GM21526 (cell line): ENCODE data around the gene TTC7B.

Source experiments
- ATAC-seq: cut with Tn5 transposase; IDR thresholded peaks from one replicate; pipeline ENCODE4 v1.9.1; 2021; ENCODE audit warnings: moderate library complexity; ENCODE audit not compliant: unreplicated experiment, low FRiP score

Gene TTC7B

DNA sequence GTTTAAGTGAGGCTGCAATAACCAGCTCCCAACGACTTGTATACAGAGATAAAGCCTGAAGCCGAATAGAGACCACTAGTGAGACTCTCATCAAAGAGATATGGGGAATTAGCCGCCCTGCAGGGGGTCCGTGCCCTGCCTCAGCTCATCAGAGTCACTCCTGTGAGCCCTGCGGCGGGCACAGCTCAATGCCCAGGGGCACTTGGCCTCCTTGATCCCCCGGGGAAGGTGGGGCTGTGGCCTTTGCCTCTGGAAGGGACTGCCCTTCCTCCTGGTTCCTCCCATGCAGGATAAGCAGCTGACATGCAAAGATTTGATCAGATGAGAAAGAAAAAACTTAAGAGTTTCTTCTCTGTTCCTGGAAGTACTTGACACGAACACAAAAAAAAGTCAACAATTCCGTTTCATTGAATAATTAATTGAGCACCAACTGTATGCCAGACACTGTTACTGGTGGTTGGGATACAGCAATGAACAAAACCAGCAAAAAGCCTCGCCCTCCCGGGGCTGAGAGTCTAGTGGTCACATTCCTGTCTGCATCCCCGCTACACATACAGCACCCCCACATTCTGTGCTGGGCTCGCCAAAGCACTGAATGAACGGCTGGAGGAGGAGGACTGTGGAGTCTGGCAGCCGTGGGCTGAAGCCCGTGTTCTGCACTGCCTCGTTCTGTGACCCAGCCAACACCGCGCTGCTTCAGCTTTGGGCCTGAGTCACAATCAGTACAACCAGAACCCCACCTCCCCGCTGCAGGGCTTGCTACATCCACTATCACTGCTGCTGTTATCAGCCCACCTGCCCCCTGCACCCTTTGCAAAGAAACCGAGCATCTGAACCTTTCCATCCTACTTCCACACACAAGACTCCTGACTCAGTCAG lies 10.3 kb downstream of the TTC7B start:
- no peak for ATAC-seq

DNA sequence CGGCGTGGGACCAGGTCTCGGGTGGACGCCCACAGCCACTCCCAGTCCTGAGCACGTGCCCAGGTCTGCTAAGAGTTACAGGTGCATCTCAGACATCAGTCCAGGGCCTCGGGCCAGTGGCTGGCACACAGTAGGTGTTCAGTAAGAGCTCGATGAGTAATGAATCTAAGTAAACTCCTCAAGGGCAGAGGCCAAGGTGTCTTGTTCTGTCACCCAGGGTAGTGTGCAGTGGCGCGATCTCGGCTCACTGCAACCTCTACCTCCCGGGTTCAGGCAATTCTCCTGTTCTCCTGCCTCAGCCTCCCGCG lies 11.2 kb downstream of the TTC7B start:
- no peak for ATAC-seq

DNA sequence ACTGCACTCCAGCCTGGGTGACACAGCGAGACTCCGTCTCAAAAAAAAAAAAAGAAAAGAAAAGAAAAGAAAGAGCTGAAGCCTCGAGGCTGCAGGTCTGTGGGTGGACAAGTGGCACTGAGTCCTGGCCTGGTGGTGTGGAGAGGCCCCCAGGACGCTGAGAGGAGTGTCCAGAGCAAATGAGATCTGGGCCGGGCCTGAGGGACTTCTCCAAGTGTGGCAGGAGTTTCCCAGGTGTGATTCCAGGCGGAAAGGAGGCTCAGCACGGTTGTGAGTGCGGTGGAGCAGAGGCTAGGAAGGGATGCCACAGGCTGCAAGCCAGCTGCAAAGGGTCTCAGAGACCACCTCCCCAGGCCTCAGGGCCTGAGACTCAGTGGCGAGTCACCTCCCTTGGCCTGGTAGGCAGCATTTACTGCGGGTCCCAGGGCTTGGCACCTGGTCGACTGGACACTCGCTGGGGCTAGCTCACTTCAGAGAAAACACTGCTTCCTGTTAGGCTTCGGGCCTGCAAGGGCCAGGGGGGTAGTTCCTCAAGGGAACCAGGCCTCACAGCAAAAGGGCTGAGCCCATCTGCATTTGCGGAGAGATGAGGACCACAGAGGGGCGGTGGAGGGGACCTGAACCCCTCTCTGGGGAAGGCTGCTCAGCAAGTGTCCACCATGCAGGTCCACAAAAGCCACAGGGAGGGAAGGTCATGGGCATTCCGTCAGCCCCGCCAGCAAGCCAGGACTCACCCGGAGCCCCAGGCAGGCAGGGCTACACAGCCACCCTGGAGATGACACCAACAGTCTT lies 11.7 kb downstream of the TTC7B start:
- no peak for ATAC-seq

DNA sequence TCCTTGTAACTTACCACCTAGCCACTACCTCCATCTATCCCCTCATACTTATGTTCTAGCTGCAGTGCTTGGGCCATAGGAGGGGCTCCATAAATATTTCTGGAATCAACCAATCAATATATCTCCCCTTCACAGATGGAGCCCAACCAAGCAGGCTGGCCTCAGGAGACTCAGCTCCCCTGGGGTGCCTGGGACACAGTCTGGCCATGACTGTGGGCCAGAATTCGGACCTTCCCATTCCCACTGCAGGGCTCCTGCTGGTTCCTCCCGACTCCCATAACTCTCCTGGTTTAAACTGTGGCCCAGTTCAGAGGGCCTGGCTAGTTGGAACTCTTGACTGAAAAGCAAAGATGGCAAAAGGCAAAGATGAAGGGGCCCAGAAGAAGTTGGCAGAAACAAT lies 13.0 kb downstream of the TTC7B start:
- ATAC-seq, result no peak

DNA sequence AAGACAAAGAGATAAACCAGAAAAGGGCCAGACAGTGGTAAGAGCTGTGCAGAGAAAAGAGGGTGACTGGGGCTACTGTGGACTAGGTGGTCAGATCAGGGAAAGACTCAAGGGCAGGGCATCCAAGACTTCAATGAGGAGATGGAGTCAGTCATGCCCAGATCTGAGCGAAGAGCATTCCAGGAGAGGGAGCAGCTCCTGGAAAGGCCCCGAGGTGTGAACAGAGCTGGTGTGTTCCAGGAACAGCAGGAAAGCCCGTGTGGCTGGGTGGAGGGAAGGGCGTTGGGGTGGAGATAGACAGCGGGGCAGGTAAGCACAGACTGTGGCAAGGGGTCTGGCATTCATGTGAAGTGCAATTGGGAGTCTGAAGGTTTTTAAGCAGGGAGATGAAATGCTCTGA lies 16.8 kb downstream of the TTC7B start:
- ATAC-seq, result no peak

DNA sequence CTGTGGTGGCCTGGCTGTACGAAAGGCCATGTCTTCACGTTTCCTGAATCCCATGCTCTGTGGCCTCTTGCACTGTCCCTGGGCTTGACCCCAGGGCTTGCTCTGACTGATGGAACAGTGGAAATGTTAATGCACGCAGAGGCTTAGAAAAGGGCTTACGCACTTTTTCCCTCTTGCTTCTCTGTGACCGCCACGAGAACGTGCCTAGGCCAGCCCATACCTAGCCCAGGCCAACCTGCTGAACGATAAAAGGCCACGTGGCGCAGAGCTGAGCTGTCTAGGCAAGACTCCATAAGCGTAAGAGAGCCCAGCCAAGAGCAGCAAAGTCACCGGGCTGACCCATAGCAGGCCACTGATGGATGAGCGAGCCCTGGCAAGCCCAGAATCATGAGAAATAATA lies 18.3 kb downstream of the TTC7B start:
- no peak for ATAC-seq

DNA sequence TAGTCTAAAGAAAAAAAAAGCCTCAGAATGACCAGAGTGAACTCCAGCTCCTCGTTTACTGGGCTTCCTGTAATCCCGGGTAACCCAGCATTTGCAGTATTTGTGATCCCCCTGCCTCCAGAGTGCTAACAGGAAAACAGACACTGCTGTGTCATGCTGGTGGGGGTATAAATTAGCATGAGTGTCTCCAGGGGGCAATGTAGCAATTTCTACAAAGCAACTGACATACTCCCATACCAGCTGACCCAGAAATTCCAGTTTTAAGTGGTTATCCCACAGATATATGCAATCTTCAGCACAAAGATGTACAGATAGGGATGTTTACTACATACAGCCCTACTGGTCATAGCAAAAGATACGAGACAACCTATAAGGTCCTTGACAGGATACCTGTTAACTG lies 18.8 kb downstream of the TTC7B start:
- ATAC-seq, result no peak

DNA sequence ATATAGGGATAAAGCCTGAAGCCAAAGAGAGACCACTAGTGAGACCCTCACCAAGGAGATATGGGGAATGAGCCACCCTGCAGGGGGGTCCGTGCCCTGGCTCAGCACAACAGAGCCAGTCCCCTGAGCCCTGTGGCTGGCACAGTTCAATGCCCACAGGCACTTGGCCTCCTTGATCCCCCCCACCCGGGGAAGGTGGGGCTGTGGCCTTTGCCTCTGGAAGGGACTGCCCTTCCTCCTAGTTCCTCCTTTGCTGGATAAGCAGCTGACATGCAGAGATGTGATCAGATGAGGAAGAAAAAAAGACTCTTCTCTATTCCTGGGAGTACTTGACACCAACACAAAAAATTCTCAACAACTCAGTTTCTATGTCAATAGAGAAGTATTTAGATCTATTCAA lies 19.9 kb downstream of the TTC7B start:
- no peak for ATAC-seq

DNA sequence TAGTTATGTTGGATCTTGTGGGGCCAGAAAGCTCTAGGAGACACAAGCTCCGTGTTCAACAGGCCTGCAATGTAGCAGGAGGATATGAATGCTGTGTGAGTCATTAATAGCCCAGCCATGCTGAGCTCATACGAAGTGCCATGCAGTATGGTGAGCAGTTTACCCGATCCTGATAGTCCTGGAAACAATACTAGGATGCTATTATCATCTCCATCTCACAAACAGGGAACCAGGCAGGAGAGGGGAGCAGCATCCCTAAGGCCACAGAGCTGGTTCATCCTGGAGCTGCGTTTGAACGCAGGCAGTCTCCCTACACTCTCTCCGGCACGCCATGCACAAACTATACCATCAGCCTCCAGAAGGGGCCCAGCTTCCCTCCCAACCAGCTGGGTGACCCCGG lies 20.5 kb downstream of the TTC7B start:
- ATAC-seq, result no peak

DNA sequence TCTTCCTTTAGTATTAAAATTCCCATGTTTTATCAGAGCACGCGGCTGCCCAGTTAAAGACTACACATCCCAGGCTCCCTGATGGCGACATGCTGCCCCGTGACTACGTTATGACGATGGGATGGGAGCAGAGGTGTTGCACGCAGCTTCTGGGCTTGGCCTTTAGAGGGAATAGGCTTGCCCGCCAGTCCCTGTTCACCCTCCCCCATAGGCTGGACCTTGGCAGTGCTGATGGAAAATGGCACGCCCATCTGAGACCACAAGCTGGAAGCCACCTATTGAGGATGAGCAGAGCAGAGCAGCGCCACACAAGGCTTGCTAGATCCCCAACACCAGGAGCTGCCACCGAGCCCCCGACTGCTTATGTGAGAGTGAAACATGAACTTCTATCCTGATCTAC lies 24.7 kb downstream of the TTC7B start:
- no peak for ATAC-seq

DNA sequence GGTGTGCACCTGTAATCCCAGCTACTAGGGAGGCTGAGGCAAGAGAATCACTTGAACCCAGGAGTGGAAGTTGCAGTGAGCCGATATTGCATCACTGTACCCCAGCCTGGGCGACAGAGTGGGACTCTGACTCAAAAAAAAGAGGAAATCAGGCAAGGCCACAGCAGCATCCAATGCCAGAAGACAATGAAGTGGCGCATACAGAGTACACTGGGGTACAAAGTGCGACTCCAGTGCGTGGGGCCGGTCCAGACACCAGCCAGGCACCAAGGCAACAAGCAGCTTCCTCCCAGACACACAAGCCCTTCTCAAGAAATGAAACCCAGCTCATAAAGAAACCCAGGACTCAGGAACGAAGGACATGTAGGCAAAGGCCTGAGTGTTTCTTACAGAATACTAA lies 28.2 kb downstream of the TTC7B start:
- ATAC-seq, result no peak

DNA sequence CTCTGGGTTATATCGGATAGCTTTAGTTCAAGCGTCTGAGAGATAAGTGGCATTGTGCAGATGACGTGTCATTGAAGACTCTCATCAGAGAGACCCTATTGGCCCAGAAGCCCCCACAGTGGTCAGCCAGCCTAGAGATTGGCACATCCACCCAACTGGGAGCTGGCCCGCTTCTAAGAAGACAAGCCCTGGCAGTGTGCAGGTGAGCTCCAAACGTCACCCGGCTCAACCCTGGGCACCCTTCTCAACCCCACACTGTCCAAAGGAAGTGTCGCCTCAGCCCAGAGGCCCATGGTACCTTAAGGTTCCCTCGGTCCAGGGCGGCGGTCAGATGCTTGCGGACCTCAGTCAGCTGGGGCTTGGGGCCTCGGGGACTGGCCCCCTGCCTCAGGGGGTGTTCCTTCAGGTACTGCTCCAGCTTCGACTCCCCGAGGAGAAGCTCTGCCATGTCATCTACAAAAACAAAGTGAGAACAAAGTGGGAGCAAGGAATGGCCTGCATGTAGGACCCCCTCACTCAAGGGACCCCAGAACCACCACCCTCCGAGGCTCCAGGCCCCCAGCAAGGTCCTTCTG lies 30.3 kb downstream of the TTC7B start:
- no peak for ATAC-seq

DNA sequence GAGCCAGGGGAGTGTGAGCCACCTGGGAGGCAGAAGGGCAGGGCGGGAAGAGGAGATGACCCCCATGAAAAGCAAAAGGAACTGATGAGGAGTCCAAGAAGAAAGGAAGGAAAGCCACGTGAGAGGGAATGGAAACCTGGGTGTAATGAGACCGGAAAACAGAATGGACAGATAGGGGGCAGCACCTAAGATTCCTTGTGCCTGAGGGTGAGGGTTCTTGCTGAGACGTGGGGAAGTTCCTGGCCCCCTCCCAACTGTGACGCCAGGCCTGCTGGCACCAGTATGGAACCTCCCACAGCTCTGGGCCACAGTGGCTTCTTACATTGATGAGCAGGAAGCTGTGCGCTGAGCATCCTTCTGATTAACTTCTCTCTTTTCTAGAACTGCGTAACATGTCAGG lies 30.8 kb downstream of the TTC7B start:
- ATAC-seq, result no peak

DNA sequence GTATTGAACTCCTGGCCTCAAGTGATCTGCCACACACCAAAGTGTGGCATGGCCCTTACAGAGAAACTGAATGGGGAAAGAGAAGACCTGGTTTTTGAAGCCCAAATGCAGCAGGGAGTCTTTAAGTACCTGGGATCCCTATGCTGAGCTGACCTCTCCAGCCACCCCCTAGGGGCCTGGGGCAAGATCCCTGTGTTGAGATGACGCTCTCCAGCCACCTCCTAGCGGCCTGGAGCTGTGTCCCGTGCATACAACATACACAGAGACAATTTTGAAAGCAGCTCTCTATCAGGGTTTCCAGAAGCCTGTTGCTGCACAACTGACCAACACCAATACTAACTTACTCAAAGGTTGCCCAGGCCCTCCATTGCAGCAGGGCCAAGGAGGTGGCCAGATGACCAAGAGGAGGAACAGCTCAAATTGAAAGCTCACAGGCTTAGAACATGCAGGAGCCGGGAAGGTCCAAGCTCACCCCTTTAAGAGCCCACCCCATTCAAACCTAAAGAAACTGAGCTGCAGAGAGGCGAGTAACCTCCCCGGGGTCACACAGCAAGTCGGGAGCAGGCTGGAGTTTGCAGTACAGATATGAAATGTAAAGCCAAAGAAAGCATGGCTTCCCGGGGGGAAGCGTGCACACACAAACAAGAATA lies 31.5 kb downstream of the TTC7B start:
- ATAC-seq, result no peak

DNA sequence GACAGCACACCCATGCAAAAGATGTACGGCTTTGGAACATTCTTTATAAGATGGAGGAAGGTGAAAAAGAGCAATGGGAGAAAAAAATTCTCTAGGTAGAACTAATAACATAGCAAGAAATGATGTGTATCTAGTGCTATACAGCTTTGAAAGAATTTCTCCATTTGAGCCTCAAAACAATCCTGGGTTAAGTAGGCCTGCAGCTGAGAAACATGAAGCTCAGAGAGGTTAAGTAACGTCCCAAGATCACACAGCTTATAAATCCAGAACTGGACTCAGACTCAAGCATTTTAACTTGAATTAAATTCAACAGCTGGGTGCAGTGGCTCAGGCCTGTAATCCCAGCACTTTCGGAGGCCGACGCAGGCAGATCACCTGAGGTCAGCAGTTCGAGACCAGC lies 32.9 kb downstream of the TTC7B start:
- no peak for ATAC-seq

DNA sequence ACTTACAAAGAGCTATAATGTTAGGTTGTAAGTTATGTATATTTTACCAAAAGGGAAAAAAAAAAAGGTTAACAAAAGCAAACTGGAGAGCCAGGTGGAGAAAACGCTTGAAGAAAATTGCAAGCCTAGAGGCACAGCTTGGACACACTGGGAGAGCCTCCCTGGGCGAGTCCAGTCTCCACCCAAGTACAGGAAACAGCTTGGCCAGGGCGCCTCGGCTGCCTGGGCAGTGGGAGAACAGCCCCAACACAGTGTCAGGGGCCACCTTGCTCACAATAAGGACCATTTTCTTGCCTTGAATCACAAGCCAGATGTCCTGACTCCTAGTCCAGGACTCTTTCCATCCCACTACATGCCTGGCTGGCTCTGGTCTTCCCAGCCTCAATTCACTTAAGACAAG lies 33.3 kb downstream of the TTC7B start:
- ATAC-seq, result no peak

DNA sequence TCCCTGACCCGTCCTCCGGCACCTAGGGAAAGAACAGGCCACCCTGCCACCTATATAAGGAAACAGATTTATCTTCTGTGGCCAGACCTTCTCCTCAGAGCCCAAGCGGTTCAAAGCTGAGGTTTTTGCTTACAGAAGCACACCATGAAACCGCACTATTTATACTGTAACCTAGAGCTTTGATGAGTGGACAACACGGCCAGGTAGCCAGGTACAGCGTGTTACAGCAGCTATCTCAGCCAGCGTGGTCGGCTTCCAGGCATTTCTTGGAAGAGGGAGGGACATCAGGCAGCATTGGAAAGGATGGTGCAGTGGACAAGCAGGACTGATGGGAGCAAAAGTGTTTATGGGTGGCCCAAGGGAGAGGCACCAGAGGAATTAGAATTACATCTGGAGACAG lies 34.4 kb downstream of the TTC7B start:
- no peak for ATAC-seq

DNA sequence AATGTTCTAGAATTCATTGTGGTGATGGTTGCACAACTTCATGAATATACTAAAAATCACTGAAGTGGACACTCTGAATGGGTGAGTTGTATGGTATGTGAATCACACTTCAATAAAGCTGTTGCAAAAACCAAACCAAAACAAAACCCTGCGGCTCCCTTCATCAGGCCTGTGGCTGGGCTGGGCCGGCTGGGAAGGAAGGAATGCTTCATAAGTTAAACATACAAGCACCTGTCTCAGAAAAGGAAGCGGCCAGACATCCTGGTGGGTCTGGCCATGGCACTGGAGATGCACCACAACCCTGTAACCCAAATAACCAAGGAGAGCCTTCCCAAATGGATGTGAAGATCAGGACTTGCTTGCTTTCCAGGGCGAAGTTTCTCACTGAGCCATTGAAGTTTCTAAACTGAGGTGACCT lies 34.9 kb downstream of the TTC7B start:
- no peak for ATAC-seq

DNA sequence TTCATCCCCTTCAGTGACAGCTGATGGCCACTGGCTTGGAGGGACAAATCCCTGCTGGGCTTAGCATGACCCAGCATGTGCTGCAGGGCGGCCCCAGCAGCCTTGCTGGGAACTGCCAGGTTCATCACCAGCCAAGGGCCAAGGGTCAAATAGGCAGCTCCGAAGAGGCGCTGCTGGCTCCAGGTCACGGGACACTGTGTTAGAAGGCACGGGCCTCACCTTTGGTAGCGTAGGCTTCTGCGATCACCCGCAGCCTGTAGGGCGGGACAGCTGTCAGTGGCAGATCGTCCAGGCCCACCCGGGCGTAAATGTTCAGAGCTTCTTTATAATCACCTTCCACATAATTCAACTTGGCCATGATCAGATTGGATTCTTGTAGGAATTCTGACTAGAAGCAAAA lies 35.7 kb downstream of the TTC7B start:
- ATAC-seq, result no peak

DNA sequence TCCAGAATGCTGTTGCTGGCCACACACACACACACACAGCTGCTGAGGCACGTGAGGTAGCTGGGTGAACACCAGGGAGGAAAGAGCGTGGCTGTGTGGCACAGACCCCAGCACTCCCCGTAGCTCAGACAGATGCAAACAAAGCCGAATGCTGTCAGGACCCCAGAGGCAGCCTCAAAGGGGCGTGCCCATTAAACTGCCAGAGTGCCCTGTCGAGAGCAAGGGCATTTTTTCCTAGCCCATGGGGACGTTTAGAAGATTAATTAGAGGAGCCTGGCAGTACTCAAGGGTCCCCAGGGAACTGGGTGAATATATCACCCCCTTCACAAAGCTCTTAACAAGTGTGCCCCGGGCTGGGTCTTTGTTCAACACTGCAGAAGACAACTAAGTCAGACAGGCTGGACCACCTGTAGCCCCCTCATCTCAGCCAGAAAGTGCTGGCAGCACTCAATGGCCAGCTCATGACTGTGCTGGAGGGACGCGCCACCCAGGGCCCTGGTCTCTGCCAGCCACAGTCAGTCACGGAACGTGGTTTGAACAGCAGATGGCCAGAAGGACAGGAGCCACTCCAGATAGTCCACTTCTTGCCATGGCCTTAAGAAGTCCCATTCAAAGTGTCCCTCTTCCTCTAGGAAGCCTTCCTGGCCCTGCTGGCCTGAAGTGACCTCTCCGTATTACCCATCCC lies 37.5 kb downstream of the TTC7B start:
- no peak for ATAC-seq
